DND-41 (cell line): ENCODE measurements around the gene UBAP2.

Experiments
- EZH2 ChIP-seq: IDR thresholded peaks from 3 replicates; pipeline ENCODE4 v1.6.1; 2012; ENCODE audit warnings: borderline replicate concordance, low read depth, mild to moderate bottlenecking, moderate library complexity, low read length, inconsistent platforms; ENCODE audit not compliant: severe bottlenecking
- TF ChIP-seq, protein P1 (sequence below): IDR thresholded peaks from 2 replicates; pipeline ENCODE4 v1.5.1; 2012; ENCODE audit warnings: borderline replicate concordance, low read length, moderate library complexity, mild to moderate bottlenecking; ENCODE audit not compliant: poor library complexity, severe bottlenecking; ENCODE audit errors: extremely low read depth

DNA sequence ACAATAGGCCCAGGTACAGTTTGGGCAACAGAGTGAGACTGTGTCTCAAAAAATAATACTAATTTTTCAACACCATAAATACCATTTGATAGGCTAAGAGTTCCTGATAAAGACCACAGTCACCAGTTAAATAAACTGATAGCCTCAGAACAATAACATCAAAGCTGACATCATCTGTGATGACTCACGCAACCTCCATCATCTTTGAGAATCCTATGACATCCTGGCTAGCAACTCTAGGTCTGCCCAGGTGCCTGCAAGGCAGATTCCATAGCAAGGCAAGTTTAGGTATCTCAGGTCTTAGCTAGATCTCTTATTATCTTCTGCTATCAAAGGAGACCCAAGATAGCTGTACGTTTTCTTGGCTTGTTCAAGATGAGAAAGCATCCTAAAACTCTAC, 30.5 kb upstream of the UBAP2 start:
- TF ChIP-seq, protein P1, sequence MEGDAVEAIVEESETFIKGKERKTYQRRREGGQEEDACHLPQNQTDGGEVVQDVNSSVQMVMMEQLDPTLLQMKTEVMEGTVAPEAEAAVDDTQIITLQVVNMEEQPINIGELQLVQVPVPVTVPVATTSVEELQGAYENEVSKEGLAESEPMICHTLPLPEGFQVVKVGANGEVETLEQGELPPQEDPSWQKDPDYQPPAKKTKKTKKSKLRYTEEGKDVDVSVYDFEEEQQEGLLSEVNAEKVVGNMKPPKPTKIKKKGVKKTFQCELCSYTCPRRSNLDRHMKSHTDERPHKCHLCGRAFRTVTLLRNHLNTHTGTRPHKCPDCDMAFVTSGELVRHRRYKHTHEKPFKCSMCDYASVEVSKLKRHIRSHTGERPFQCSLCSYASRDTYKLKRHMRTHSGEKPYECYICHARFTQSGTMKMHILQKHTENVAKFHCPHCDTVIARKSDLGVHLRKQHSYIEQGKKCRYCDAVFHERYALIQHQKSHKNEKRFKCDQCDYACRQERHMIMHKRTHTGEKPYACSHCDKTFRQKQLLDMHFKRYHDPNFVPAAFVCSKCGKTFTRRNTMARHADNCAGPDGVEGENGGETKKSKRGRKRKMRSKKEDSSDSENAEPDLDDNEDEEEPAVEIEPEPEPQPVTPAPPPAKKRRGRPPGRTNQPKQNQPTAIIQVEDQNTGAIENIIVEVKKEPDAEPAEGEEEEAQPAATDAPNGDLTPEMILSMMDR, result no peak
- no peak for TF ChIP-seq EZH2
